Measurements from ENCODE around the gene RAP2B. TPM values are rescaled to one million over a fixed set of nuclear protein-coding genes. Genes with fewer than 3 reads are reported as not detected.

Gene RAP2B
- total and polyA plus RNA-seq, 2 donors (not counting 3 experiments of a cell fraction or from before 2014, with no cell fraction given) = 8.3 to 27.5 TPM

- H3K9me3 ChIP-seq (replicated peaks; ENCODE audit: control insufficient read depth, insufficient read depth, low read length) = no peaks in the 10 kb centered on the region
- peaks cover 9% of the 10 kb centered on the region for H3K4me1 ChIP-seq (ENCODE audit: control insufficient read depth, extremely low read depth, insufficient read depth, low read length)
- H4K20me1 ChIP-seq (replicated peaks; ENCODE audit: control insufficient read depth, extremely low read depth, insufficient read depth, low read length) = no peaks in the 10 kb centered on the region
- no peaks in the 10 kb centered on the region for H3K9me1 ChIP-seq (replicated peaks; ENCODE audit: control insufficient read depth, extremely low read depth, insufficient read depth, low read length)
- no peaks in the 10 kb centered on the region for H3K27me3 ChIP-seq (ENCODE audit: control insufficient read depth in 2 of 2, insufficient read depth in 2 of 2, low read length in 2 of 2)
- H3K36me3 ChIP-seq (ENCODE audit: control insufficient read depth in 2 of 2, extremely low read depth in 1 of 2, insufficient read depth in 2 of 2, low read length in 2 of 2) = peaks cover 0 to 3% of the 10 kb centered on the region in 2 experiments
- CTCF ChIA-PET = interaction anchor here (1.2 to 2.1 kb wide), 4 partner anchors 36 to 799 kb away, joined by 3 to 5 read pairs (median 4); no protein-coding TSS in a partner anchor
- FAIRE-seq (no peak), DNase-seq (ENCODE audit: low read depth, low spot score) (no peak)
- no peak overlapping the region for H3K27ac ChIP-seq (ENCODE audit: insufficient read depth, low read depth, low read length)
- no TSS peak for BruUV-seq (replicated peaks)
- dilution Hi-C loops (cut with MboI; ENCODE audit: extremely low pct_ligation_motif_present, low sequenced_read_pairs) = no loop called here
- TF ChIP-seq POLR2A (IDR thresholded peaks at IDR 0.05; ENCODE audit: low read depth, low read length) (no peak), MAX (IDR thresholded peaks at IDR 0.05; ENCODE audit: insufficient read depth, insufficient read length) (no peak)
- no peak overlapping the region for H2AFZ ChIP-seq (ENCODE audit: low read depth, low read length)
- H3K9ac ChIP-seq (replicated peaks; ENCODE audit: extremely low read depth, insufficient read depth, low read length) = no peak overlapping the region
- intact Hi-C loops (cut with micrococcal nuclease) = no loop called here
- H3K79me2 ChIP-seq (ENCODE audit: control insufficient read depth, insufficient read depth, low read length) = peaks cover 21% of the 10 kb centered on the region
- POLR2A ChIA-PET = interaction anchor here (1.4 kb wide), 1 partner anchor 11 kb away, joined by 4 read pairs; no protein-coding TSS in a partner anchor
- no peak overlapping the region for H3K4me3 ChIP-seq (replicated peaks in 1 of 3; ENCODE audit: insufficient read depth in 1 of 3, low read depth in 1 of 3, low read length in 3 of 3)
- no peak overlapping the region for H3K4me2 ChIP-seq (ENCODE audit: insufficient read depth, low read length)
Observed at GRCh38 chr3:153171918-153172317, 9.9 kb downstream of the RAP2B start.

GRCh38 chr3:153172796-153173757 lies 11.1 kb downstream of the RAP2B start:
- no peaks in the 10 kb centered on the region for H3K9me3 ChIP-seq (replicated peaks; ENCODE audit: control insufficient read depth, insufficient read depth, low read length)
- FAIRE-seq (no peak), DNase-seq (ENCODE audit: low read depth, low spot score) (no peak)
- H3K27me3 ChIP-seq (ENCODE audit: control insufficient read depth in 2 of 2, insufficient read depth in 2 of 2, low read length in 2 of 2) = no peaks in the 10 kb centered on the region
- no peaks in the 10 kb centered on the region for H3K9me1 ChIP-seq (replicated peaks; ENCODE audit: control insufficient read depth, extremely low read depth, insufficient read depth, low read length)
- H3K4me1 ChIP-seq (ENCODE audit: control insufficient read depth, extremely low read depth, insufficient read depth, low read length) = no peaks in the 10 kb centered on the region
- TF ChIP-seq MYC (IDR thresholded peaks at IDR 0.05; ENCODE audit: low read depth, low read length) = no peak
- TF ChIP-seq EZH2 (IDR thresholded peaks at IDR 0.05; ENCODE audit: borderline replicate concordance, low read depth, low read length, severe bottlenecking) = no peak
- no peak for TF ChIP-seq FOS (IDR thresholded peaks at IDR 0.05; ENCODE audit: borderline replicate concordance, insufficient read depth, low read length)
- no peak for TF ChIP-seq POLR2A (IDR thresholded peaks at IDR 0.05; ENCODE audit: low read depth, low read length)
- TF ChIP-seq GATA2 (IDR thresholded peaks at IDR 0.05; ENCODE audit: insufficient read depth, insufficient read length, low read depth, low read length) = no peak
- TF ChIP-seq POLR2AphosphoS5 (IDR thresholded peaks at IDR 0.05; ENCODE audit: insufficient read depth, low read depth, low read length) = no peak
- TF ChIP-seq MAX (IDR thresholded peaks at IDR 0.05; ENCODE audit: insufficient read depth, insufficient read length) = no peak
- TF ChIP-seq JUN (IDR thresholded peaks at IDR 0.05; ENCODE audit: borderline replicate concordance, insufficient read depth, insufficient read length, low read depth) = no peak
- no peak for TF ChIP-seq CTCF (IDR thresholded peaks at IDR 0.05; ENCODE audit: extremely low read depth in 1 of 2, insufficient read depth in 1 of 2, low read depth in 1 of 2, low read length in 2 of 2)
- no peak overlapping the region for H3K4me3 ChIP-seq (replicated peaks in 1 of 3; ENCODE audit: insufficient read depth in 1 of 3, low read depth in 1 of 3, low read length in 3 of 3)
- H2AFZ ChIP-seq (ENCODE audit: low read depth, low read length) = no peak overlapping the region
- dilution Hi-C loops (cut with MboI; ENCODE audit: extremely low pct_ligation_motif_present, low sequenced_read_pairs) (no loop called here), intact Hi-C loops (cut with micrococcal nuclease) (no loop called here)
- H4K20me1 ChIP-seq (replicated peaks; ENCODE audit: control insufficient read depth, extremely low read depth, insufficient read depth, low read length) = no peaks in the 10 kb centered on the region
- POLR2A ChIA-PET = interaction anchor here (0.7 to 1.4 kb wide), 2 partner anchors 12 to 43 kb away, joined by 3 to 4 read pairs; no protein-coding TSS in a partner anchor
- BruUV-seq (replicated peaks) = no TSS peak
- H3K27ac ChIP-seq (ENCODE audit: insufficient read depth, low read depth, low read length) = no peak overlapping the region
- CTCF ChIA-PET = interaction anchor here (0.6 to 2.1 kb wide), 6 partner anchors 32 to 797 kb away, joined by 3 to 5 read pairs (median 4); no protein-coding TSS in a partner anchor
- no peaks in the 10 kb centered on the region for H3K36me3 ChIP-seq (ENCODE audit: control insufficient read depth in 2 of 2, extremely low read depth in 1 of 2, insufficient read depth in 2 of 2, low read length in 2 of 2)
- H3K4me2 ChIP-seq (ENCODE audit: insufficient read depth, low read length) = no peak overlapping the region
- peaks cover 10% of the 10 kb centered on the region for H3K79me2 ChIP-seq (ENCODE audit: control insufficient read depth, insufficient read depth, low read length)
- H3K9ac ChIP-seq (replicated peaks; ENCODE audit: extremely low read depth, insufficient read depth, low read length) = no peak overlapping the region

All from endothelial cell of umbilical vein (primary cell).